Stimulated activated CD4-positive, alpha-beta T cell treated with anti-CD3 and anti-CD28 coated beads, TNF-alpha, amount 100 ng/mL, for 1 hour (primary cell): ENCODE results near the gene KLHL40.
"Not testable (repeated sequence)": the region's sequence is repeated elsewhere in the genome, so short reads cannot be mapped to it uniquely, and the experiment has no call there.

ENCODE experiments used
- DNase-seq, 3 donors: peaks; one replicate each; pipeline ENCODE4 v3.0.0-alpha.2; 2020; ENCODE audit warnings: low read depth in 3 of 3, low spot score in 1 of 3

Gene KLHL40

GRCh38 chr3:42721690-42722089, 36.4 kb downstream of the KLHL40 start:
- DNase-seq: no peak

GRCh38 chr3:42722442-42722841, 37.1 kb downstream of the KLHL40 start:
- DNase-seq: not testable (repeated sequence)

- DNase-seq: no peak
These were observed 37.9 kb downstream of the KLHL40 start for GRCh38 chr3:42723219-42723618.

- no peak for DNase-seq
These were observed 40.1 kb downstream of the KLHL40 start for GRCh38 chr3:42725454-42725853.

- DNase-seq: no peak
These were observed 42.7 kb downstream of the KLHL40 start for GRCh38 chr3:42728056-42728455.

- DNase-seq: no peak
These were observed 43.5 kb downstream of the KLHL40 start for GRCh38 chr3:42728668-42729364.

- DNase-seq: no peak
These were observed 44.2 kb downstream of the KLHL40 start for GRCh38 chr3:42729404-42730145.

- DNase-seq: no peak
These were observed 45.0 kb downstream of the KLHL40 start for GRCh38 chr3:42730294-42730693.

GRCh38 chr3:42730706-42731420, 45.5 kb downstream of the KLHL40 start:
- DNase-seq: no peak

GRCh38 chr3:42731476-42732195, 46.3 kb downstream of the KLHL40 start:
- DNase-seq: no peak

GRCh38 chr3:42732196-42732828, 47.0 kb downstream of the KLHL40 start:
- DNase-seq: no peak

GRCh38 chr3:42732829-42733459, 47.6 kb downstream of the KLHL40 start:
- DNase-seq: no peak

- no peak for DNase-seq
These were observed 48.3 kb downstream of the KLHL40 start for GRCh38 chr3:42733501-42734262.

GRCh38 chr3:42734263-42734860, 49.0 kb downstream of the KLHL40 start:
- DNase-seq: no peak

- no peak for DNase-seq
These were observed 49.7 kb downstream of the KLHL40 start for GRCh38 chr3:42735019-42735418.

GRCh38 chr3:42735615-42736014, 50.3 kb downstream of the KLHL40 start:
- no peak for DNase-seq

- no peak for DNase-seq
These were observed 50.7 kb downstream of the KLHL40 start for GRCh38 chr3:42736081-42736480.

GRCh38 chr3:42736531-42736930, 51.2 kb downstream of the KLHL40 start:
- DNase-seq: no peak

- no peak for DNase-seq
These were observed 54.2 kb downstream of the KLHL40 start for GRCh38 chr3:42739401-42740158.
